SKM-1 treated with dmso at 0.1 percent for 144 hours (cell line): Measurements from ENCODE around the gene FCGBP.
"Not testable (repeated sequence)": the region's sequence is repeated elsewhere in the genome, so short reads cannot be mapped to it uniquely, and the experiment has no call there.

ENCODE experiments used
- DNase-seq: peaks from one replicate; lab custom pipeline; 2025; ENCODE audit not compliant: unreplicated experiment; lab: John Stamatoyannopoulos, UW

Gene FCGBP

DNA sequence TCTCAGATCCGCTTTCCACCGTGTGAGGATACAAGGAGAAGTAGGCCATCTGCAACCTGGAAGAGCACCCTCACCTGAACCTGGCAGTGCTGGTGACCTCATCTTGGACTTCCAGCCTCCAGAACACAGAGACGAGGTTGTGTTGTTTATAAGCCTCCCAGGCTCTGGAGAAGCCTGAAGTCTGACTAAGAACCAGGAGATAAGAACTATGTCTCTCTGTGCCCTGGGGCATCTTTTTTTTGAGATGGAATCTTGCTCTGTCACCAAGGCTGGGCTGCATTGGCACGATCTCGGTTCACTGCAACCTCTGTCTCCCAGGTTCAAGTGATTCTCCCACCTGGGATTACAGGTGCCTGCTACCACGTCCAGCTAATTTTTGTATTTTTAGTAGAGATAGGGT lies 14.5 kb downstream of the FCGBP start:
- no peak for DNase-seq

DNA sequence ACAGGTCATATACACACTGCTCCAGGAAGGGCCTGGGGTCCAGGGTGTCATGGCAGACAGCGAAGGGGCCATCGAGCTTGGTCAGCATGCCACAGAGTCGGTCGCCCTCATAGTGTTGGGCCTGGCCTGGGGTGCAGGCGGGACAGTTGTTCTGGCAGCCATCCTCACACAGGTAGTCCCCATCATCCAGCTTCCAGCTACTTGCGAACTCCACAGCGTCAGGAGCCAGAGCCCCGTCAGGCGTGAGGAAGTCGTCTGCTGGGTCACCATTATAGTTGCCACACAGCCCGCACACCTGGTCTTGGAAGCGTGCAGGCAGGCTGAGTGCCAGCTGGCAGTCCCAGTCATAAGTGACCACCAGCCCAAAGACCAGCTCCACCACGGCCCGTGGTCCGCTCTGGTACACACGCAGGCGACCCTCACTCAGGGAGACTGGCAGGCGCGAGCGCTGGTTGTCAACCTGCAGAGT lies 16.2 kb downstream of the FCGBP start:
- DNase-seq, result no peak

DNA sequence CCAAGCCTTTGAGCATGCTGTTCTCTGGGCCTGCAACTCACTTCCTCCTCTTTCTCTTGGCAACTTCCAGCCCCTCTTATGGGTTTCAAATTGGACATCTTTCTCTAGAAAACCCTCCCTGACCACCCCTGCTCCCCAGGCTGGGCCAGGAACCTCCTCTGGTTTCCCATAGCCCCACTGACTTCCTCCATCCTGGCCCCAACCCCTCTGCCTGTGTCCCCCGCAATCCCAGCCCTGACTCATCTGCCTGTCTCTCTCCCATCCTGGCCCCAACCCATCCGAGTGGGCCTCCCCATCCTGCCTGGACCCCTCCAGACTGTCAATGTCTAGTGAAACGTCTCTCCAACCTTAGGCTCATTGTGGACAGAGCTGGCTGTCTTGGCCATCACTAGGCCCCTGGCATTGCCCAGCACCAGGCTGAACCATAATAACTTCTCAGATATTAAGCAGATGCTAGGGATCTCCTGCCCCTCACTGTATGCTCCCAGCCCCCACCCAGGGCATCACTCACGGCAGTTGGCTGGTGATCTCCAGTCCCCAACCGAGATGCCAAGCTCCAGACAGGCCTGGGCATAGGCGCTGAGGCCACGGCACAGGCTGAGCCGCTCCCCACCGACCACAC lies 16.8 kb downstream of the FCGBP start:
- no peak for DNase-seq

DNA sequence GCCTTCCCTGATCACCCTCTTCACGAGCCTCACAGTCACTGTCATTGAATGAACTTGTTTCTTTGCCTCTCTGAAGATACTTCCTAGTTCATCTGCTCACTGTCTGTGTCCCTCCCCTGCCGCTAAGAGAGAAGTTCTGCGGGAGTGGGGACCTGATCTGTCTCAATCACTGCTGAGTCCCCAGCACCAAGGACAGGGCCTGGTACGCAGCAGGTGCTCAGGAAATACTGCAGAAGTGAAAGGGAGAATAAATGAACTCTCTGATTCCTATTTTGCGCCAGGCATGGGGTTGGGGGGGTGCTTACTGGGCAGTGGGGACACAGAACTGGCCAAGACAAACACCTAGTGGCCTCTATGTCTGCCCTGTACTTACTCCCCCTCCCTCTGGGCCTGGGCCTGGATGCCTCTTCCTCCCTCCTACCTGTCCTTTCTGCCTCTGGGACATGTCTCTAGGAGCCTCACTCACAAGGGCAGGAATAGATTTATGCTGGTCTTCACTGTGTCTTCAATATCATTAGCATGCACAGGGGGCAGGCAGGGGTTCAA lies 17.5 kb downstream of the FCGBP start:
- no peak for DNase-seq

DNA sequence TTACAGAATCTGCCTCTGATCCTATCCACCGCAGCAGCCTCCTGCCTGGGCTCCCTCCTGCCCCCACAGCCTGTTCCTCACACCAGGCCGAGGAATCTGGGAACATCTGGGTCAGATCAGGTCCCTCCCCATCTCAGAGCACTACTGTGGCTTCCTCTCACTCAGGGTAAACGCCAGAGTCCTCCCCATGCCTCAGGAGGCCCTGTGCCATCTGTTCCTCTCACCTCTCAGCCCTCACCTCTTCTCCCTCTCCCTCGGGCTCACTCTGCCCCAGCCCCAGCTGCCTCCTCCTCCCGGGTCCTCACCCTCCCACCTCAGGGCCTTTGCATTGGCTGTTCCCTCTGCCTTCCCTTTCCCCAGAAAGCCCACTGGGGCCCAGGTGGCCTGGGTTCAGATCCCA lies 18.2 kb downstream of the FCGBP start:
- DNase-seq, result no peak

DNA sequence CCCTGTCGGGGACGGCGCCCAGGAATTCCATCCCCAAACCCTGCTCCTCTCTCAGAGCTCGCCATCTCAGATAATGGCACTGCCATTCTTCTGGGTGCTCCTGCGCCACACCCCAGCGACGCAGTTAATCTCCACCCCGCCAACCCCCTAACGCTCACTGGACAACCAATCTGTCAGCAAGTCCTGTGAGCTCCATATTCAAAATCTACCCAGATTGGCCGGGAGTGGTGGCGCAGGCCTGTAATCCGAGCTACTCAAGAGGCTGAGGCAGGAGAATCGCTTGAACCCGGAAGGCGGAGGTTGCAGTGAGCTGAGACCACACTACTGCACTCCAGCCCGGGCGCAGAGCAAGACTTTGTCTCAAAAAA lies 18.6 kb downstream of the FCGBP start:
- no peak for DNase-seq

DNA sequence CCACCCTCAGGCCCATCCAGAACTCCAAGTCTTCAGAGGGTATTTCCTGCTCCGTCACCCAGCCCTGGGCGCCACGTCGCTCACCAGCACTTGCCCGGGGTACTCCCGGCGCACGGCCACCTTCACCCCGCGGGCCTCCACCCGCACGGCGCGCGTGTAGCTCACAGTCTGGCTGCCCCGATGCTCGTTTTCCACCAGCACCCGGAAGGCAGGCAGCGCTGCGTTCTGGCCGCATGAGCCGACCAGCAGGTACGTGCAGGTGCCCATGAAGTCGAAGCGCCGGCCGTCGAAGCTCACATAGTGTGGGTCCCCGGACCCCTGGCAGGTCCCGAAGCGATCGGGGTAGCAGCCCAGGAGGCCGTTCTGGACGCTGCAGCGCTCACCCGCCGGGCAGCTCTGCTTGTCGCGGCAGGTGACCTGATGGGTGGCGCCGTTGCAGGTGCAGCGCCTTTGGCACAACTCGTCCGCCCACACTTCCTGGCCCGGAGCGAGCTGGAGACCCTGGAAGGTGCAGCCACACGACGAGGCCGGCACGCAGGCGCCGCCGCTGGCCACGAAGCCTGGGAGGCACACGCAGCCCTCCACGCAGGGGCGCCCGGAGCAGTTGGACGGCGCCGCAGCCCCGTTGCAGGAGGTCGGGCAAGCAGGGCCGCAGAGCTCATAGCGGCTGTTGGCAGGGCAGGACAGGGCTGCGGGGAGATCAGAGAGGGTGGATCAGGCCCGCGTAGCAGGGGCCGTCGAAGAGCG lies 19.2 kb downstream of the FCGBP start:
- no peak for DNase-seq

DNA sequence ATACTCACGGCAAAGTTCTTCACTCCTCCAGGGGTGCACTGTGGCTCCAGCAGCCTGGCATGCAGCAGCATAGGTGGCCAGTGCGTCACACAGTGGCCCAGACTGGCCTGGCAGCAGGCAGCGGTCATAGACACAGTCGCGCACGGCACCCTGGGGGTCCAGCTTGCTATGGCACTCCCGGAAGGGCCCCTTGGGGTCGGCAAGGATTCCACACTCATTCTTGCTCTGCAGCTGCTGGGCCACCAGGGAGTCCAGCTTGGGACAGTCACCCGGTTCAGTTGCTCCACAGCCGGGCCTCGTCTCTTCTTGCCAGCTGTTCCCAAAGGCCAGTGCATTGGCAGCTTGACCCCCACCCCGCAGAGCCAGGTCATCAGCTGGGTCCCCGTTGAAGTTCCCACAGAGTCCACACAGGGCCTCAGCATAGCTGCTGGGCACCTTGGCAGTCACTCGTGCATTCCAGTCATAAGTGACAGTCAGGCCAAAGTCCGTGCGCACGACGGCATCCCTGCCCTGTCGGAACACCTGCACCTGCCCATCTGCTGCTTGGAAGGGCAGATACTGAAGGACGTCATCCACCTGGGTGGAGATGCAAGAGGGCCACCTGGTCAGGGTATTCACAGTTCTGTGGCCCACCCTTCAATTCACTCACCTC lies 20.6 kb downstream of the FCGBP start:
- no peak for DNase-seq

DNA sequence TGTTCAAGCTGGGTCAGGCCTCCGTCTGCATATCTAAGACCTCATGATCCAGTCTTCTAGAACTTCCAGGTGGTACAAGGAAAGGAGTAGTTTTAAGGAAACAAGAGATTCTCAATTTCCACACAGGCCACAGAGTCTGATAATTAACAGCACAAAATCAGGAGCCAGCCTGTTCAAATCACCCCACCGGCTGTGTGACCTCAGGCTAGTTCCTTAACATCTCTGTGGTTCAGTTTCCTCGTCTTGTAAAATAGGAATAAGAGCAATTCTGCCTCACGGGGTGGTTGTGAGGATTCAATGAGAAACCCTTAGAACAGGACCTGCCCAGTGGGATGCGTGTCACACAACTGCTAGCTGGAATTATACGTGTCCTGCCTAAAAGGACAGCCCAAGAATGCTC lies 25.6 kb downstream of the FCGBP start:
- no peak for DNase-seq

DNA sequence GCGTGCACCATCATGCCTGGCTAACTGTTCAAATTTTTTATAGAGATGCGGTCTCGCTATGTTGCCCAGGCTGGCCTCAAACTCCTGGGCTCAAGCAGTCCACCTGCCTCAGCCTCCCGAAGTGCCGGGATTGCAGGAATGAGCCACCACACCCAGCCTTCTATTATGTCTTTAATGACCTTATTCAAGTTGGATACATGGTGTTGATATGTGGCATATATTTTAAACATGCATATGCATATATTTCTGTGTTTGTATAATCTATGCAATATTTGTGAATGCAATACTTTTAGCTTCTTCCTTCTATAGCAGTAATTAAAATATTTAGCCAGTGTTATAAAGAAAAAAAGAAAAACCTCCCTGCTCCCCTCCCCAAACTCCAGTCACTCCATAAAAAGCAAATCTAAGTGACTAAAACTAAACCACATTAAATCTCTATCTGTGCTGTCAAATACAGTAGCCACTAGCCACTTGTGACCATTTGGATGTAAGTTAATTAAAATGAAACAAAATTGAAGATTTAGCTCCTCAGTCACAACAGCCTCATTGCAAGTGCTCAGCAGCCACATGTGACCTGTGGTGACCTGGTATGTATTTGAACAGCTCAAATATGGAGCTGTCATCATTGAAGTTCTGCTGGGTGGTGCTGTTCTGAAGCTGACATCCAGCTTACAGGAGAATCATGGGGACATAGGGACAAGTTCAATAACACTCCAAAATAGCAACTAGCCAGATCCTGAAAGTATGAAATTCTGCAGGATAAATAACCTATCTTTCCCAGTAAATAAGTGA lies 27.4 kb downstream of the FCGBP start:
- no peak for DNase-seq

DNA sequence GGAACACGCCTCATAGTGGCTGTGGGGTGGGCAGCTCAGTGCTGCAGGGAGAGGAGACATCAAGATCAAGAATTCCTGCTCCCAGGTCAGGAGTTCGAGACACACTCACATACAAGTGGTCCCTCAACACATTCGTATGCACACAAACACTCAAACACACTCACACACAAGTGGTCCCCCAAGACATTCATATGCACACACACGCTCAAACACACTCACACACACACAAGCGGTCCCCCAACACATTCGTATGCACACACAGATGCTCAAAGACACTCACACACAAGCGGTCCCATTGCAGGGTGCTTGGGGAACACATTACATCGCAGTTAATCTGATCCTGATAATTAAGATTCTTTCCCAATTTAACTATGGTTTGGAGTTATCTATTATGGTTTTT lies 28.2 kb downstream of the FCGBP start:
- no peak for DNase-seq

DNA sequence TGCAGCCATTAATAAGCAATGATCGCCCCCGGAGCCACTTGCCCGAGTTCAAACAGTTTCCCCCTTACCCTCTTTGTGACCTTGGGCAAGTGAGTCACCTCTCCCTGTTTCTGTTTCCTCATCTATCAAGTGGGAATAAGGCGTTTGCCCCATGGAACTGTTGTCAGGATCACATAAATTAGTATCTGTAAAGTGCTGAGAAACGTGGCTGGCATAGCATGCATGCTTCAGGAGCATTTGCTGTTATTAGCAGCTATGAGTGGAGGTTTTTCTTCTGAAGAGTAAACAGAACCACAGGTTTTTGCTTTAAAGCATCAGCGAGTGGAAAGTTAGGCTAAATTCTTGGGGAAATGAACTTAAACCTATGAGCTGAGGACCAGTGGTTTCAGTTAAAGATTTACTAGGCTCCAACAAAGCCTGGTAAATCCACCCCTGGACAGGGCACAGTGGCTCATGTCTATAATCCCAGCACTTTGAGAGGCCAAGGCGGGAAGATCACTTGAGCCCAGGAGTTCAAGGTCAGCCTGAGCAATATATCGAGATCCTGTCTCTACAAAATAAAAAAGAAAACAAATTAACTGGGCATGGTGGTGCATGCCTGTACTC lies 30.8 kb downstream of the FCGBP start:
- not testable (repeated sequence) for DNase-seq

DNA sequence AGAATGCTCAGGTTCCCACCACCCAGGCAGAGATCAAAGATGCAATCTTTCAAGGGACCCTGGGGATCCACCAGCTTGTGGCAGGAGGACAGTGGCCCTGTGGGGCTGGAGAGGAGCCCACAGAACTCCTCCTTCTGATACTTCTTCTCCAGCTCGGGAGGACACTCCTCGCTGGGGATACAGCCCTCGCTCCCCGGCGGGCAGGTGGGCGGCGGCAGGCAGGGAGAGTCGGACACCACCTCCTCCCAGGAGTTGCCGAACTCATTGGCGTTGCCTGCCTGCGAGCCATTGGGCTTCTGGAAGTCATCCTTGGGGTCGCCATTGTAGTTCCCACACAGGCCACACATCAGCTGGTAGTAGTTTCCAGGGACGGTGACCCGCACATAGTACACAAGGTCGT lies 32.1 kb downstream of the FCGBP start:
- not testable (repeated sequence) for DNase-seq

DNA sequence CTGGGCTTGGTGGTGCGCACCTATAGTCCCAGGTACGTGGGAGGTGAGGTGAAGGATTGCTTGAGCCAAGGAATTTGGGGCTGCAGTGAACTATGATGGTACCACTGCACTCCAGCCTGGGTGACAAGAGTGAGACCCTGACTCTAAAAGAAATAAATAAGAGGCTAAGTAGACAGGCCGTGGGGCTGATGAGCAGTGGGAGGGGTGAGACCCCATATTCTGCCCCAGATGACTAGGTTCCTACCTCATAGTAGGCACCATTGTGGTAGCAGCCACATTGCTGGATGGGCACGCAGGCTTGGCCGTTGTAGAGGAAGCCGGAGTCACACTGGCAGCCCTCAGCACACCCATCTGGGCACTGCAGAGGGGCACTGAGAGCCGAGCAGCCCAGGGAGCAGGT lies 32.8 kb downstream of the FCGBP start:
- DNase-seq, result not testable (repeated sequence)

DNA sequence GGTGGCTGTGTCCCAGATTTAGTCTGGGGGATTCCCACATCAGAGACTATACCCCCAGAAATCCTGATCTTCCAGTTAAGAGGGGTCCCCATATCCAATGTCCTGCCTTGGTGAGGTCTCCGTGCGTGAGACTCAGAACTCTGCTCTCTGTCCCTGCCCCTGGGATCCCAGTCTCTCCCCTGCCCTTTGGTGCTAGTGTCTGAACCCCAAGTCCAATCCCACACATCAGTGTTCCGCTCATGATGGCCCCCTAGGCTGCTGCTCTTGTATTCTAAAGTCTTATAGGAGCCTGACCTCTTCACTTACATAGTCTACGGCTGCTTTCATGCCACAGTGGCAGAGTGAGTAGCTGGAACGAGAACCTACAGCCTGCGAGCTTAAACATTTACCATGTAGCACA lies 35.6 kb downstream of the FCGBP start:
- DNase-seq, result not testable (repeated sequence)

DNA sequence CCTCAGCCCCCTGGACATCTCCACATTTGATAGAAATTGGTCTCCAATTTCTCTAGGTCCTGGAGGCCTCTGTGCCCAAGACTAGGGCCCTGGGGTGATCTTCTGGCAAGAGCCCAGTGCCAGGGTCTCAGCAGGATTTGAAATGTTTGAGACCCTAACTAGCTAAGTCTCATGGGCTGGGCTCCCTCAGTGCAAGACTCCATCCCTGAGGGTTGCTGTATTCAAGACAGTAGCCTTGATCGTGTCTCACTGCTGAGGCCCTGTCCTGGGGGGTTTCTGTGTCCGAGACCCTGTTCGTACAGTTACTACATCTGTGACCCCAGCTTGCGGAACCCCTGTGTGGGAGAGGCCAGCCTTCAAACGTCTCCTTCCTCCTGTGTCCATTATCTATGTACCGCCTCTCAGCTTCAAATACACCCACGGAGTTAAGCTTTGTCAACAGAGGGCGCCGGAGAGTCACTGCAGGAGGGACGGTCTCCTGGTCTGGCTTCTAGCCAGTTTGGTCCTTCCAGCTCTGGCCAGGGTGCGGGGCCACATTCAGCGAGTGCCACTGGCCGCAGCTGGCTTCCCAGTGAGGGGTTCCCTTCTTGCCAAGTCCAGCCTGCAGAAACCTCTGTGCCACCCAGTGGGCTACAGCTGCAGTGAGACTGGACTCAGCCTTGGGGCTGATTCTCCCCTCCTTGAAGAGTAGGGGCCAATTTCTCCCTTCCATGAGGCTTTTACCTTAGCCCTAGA lies 36.8 kb downstream of the FCGBP start:
- not testable (repeated sequence) for DNase-seq

DNA sequence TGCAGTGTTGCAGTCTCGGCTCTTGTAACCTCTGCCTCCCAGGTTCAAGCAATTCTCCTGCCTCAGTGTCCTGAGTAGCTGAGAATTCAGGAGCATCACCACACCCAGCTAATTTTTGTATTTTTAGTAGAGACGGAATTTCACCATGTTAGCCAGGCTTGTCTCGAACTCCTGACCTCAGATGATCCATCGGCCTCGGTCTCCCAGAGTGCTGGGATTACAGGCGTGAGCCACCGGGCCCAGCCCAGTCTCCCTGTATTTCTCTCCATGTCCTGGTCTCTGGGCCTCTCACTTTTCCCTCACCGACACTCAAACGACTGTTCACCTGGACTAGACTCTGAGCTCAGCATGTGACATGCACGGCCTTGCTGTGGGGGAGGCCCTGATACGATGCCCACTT lies 39.3 kb downstream of the FCGBP start:
- not testable (repeated sequence) for DNase-seq

DNA sequence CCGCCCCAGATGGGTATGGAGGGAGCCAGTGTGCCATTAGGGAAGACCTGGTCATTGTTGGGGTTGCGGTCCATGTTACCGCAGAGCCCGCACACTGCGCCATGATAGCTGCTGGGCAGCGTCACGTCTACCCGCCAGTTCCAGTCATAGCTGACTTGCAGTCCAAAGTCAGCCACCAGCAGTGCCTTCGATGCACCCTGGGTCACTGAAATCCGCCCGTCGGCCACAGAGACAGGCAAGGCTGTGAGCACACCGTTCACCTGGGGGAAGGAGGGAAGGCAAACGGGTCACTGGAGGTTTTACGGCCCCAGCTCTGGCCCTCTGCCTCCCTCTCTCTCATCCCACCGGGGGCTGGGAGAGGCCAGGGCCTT lies 40.2 kb downstream of the FCGBP start:
- not testable (repeated sequence) for DNase-seq

DNA sequence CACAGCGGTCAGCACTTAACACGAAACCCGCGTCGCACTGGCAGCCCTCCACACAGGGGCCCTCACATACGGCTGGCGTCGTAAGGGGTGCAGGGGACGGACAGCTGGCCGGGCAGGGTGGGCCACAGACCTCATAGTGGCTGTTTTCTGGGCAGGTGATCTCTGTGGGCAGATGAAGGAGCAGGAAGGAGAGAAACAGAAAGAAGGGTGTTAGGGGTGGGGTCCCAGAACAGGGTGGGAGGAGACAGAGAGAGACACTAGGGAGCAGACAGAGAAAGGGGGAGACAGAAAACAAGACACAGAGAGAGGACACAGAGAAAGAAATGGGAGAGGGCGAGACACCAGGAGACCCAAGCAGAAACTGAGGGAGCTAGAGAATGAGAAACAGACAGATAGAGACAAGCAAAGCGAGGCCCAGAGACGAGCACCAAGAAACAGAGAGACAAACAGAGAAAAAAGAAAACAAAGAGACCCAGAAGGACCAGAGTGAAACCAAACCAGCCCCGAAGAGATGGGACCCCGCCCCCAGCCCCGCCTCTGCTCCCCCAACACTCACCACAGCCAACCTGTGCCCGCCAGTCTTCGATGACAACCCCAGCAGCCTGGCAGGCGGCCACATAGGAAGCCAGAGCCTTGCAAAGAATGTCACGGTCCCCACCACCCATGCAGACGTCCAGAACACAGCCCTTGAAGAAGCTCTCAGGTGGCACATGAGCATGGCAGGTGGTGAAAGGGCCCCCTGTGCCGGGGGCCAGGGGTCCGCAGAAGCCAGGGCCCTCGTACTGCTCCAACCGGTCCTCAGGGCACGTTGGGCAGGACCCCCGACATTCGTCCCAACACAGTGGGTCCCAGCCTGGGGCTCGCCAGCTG lies 40.8 kb downstream of the FCGBP start:
- DNase-seq, result not testable (repeated sequence)
